ENCODE measurements around the gene ACR. TPM values are rescaled to one million over a fixed set of nuclear protein-coding genes. Genes with fewer than 3 reads are reported as not detected.

ACR gene
- total and polyA plus RNA-seq, 2 of the 4 experiments (the other 2 are of a cell fraction) = not detected

DNA sequence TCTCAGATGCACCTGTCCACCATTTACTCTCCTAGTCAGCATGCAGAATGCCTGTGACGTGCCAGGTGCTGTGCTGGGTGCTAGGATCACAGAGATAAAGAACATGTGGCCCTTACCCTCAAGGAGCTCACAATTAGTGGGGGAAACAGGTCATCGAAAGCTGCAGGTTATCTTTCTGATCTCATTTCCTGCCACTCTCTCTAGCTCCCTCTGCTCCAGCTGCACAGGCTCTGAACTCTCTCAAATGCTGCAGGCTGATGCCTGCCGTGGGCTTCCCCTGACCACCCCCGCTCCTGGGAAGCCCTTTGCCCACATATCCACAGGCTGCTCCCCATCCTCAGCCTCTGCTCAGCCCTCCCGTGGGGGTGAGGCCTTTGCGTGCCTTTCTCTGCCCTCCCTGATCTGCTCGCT is 35.7 kb upstream of the ACR start:
- H4K8ac ChIP-seq (ENCODE audit: low read depth in 2 of 2, low read length in 2 of 2) = no peak overlapping the region
- no TSS peak for BruUV-seq (replicated peaks)

More for the DNA sequence above, 35.7 kb upstream of the ACR start:
- Histone ChIP-seq H3K14ac (replicated peaks; ENCODE audit: low read depth, low read length) (no peak overlapping the region), H3K18ac (ENCODE audit: low read depth, low read length) (no peak overlapping the region), H3K9ac (ENCODE audit: low read depth, low read length) (no peak overlapping the region), H2AK5ac (ENCODE audit: low read depth, low read length) (no peak overlapping the region), H3K56ac (ENCODE audit: extremely low read depth, insufficient read depth, low read length) (no peak overlapping the region), H2AK9ac (replicated peaks; ENCODE audit: low read depth, low read length, poor library complexity) (no peak overlapping the region), H3K4me3 (ENCODE audit: insufficient read depth, low read depth, low read length) (no peak overlapping the region), H3K9me3 (ENCODE audit: control insufficient read depth, insufficient read depth, low read length) (no peaks in the 10 kb centered on the region), H3K4me2 (ENCODE audit: low read depth, low read length) (no peak overlapping the region), H3K79me1 (ENCODE audit: low read depth in 1 of 2, low read length in 2 of 2) (peaks cover 7 to 20% of the 10 kb centered on the region in 2 experiments; a peak in 3 of 4 replicates), H2BK5ac (ENCODE audit: low read depth, low read length, poor library complexity, severe bottlenecking) (no peak overlapping the region), H3K27me3 (ENCODE audit: control insufficient read depth, insufficient read depth, low read length) (no peaks in the 10 kb centered on the region), H3K23ac (ENCODE audit: low read depth, low read length) (no peak overlapping the region), H3K4ac (ENCODE audit: low read depth, low read length) (no peak overlapping the region), H3K9me1 (ENCODE audit: insufficient read depth, low read length) (peaks cover 7% of the 10 kb centered on the region; the same call in 1 of the 2 replicates), H4K5ac (ENCODE audit: low read depth, low read length) (no peak overlapping the region), H3K4me1 (ENCODE audit: control insufficient read depth, insufficient read depth, low read length) (peaks cover 4% of the 10 kb centered on the region; the same call in 1 of the 2 replicates), H4K91ac (ENCODE audit: insufficient read depth, low read depth, low read length) (no peak overlapping the region), H2BK15ac (ENCODE audit: low read depth, low read length) (no peak overlapping the region), H2BK120ac (ENCODE audit: low read depth, low read length) (no peak overlapping the region), H3K27ac (ENCODE audit: insufficient read depth, low read length) (no peak overlapping the region), H3K36me3 (ENCODE audit: control insufficient read depth, insufficient read depth, low read length) (peaks cover 2% of the 10 kb centered on the region; the same call in 1 of the 2 replicates), H2AFZ (replicated peaks; ENCODE audit: low read length, poor library complexity) (no peak overlapping the region), H2BK20ac (ENCODE audit: low read depth, low read length) (no peak overlapping the region), H4K20me1 (ENCODE audit: insufficient read depth, low read length) (peaks cover 15% of the 10 kb centered on the region)
- TF ChIP-seq, protein P1, sequence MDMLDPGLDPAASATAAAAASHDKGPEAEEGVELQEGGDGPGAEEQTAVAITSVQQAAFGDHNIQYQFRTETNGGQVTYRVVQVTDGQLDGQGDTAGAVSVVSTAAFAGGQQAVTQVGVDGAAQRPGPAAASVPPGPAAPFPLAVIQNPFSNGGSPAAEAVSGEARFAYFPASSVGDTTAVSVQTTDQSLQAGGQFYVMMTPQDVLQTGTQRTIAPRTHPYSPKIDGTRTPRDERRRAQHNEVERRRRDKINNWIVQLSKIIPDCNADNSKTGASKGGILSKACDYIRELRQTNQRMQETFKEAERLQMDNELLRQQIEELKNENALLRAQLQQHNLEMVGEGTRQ (IDR thresholded peaks at IDR 0.05; ENCODE audit: low read depth, low read length) = no peak
- no peak for TF ChIP-seq RAD21 (IDR thresholded peaks at IDR 0.05; ENCODE audit: low read length)
- TF ChIP-seq CEBPB (IDR thresholded peaks at IDR 0.05; ENCODE audit: low read depth, low read length) = no peak
- TF ChIP-seq POLR2A (IDR thresholded peaks at IDR 0.05; ENCODE audit: low read depth, low read length) = no peak
- no peak for TF ChIP-seq BHLHE40 (IDR thresholded peaks at IDR 0.05; ENCODE audit: low read depth, low read length)
- TF ChIP-seq NFE2L2 (IDR thresholded peaks at IDR 0.05; ENCODE audit: low read depth, low read length) = no peak
- no peak for TF ChIP-seq MAZ (IDR thresholded peaks at IDR 0.05; ENCODE audit: borderline replicate concordance, low read depth, low read length)
- no peak for TF ChIP-seq CTCF (conservative IDR thresholded peaks at IDR 0.05; ENCODE audit: low read depth, low read length)
- TF ChIP-seq SMC3 (IDR thresholded peaks at IDR 0.05; ENCODE audit: low read depth, low read length) = no peak
- no peak for TF ChIP-seq RCOR1 (IDR thresholded peaks at IDR 0.05; ENCODE audit: insufficient replicate concordance, low read length)
- no peak for TF ChIP-seq RFX5 (IDR thresholded peaks at IDR 0.05; ENCODE audit: low read depth, low read length)
- TF ChIP-seq, protein P2, sequence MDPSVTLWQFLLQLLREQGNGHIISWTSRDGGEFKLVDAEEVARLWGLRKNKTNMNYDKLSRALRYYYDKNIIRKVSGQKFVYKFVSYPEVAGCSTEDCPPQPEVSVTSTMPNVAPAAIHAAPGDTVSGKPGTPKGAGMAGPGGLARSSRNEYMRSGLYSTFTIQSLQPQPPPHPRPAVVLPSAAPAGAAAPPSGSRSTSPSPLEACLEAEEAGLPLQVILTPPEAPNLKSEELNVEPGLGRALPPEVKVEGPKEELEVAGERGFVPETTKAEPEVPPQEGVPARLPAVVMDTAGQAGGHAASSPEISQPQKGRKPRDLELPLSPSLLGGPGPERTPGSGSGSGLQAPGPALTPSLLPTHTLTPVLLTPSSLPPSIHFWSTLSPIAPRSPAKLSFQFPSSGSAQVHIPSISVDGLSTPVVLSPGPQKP (IDR thresholded peaks at IDR 0.05; ENCODE audit: borderline replicate concordance, low read depth, low read length) = no peak
- no peak for TF ChIP-seq MAFK (IDR thresholded peaks at IDR 0.05; ENCODE audit: low read depth, low read length)
- no peak for TF ChIP-seq CHD1 (IDR thresholded peaks at IDR 0.05; ENCODE audit: low read depth, low read length)
- TF ChIP-seq FOS (IDR thresholded peaks at IDR 0.05; ENCODE audit: low read depth, low read length) = no peak
- TF ChIP-seq MXI1 (IDR thresholded peaks at IDR 0.05; ENCODE audit: borderline replicate concordance, low read depth, low read length) = no peak
- in situ Hi-C loops (cut with MboI; ENCODE audit: low sequenced_read_pairs) = no loop called here
- dilution Hi-C loops (cut with HindIII; ENCODE audit: low sequenced_read_pairs, unreplicated experiment) = no loop called here
- 62% methylated on average over 4 of the region's 7 CpGs; no CpG with 5 or more reads in 1 of the 2 experiments for WGBS, 2 experiments (ENCODE audit: extremely low coverage in 2 of 2, insufficient read length in 1 of 2)
- intact Hi-C loops (cut with micrococcal nuclease) = no loop called here
- ATAC-seq (ENCODE audit: low read depth) (no peak), DNase-seq (no peak)
- POLR2A ChIA-PET (ENCODE audit: unreplicated experiment) = no interaction called here
- CTCF ChIA-PET = no interaction called here

Data from IMR-90 (cell line).